Nephron progenitor cell (in vitro differentiated cells): Measurements from ENCODE around the gene SPAG17.

Experiments
- DNase-seq: peaks from one replicate; pipeline ENCODE4 v3.0.0; 2021
- H3K27ac Mint-ChIP-seq: 2 replicates; pipeline ENCODE4 v1.8.0; 2021; ENCODE audit warnings: mild to moderate bottlenecking, moderate library complexity, mixed read lengths
- H3K27me3 Mint-ChIP-seq: 2 replicates; pipeline ENCODE4 v1.8.0; 2021; ENCODE audit warnings: mild to moderate bottlenecking, low read depth, mixed read lengths; ENCODE audit not compliant: poor library complexity
- H3K36me3 Mint-ChIP-seq: 2 replicates; pipeline ENCODE4 v1.8.0; 2021; ENCODE audit warnings: low read depth, mixed read lengths
- H3K4me1 Mint-ChIP-seq: 2 replicates; pipeline ENCODE4 v1.8.0; 2021; ENCODE audit warnings: mixed read lengths
- H3K4me3 Mint-ChIP-seq: 2 replicates; pipeline ENCODE4 v1.8.0; 2021; ENCODE audit warnings: mild to moderate bottlenecking, moderate library complexity, mixed read lengths
- H3K9me3 Mint-ChIP-seq: 2 replicates; pipeline ENCODE4 v1.8.0; 2021; ENCODE audit warnings: mild to moderate bottlenecking, moderate library complexity, mixed read lengths
- CTCF ChIP-seq: fragments of 200-600 bp; sonication (generic); IDR thresholded peaks from 2 replicates; pipeline ENCODE4 v1.5.0; 2021; ENCODE audit warnings: antibody characterized with exemption

Gene SPAG17

GRCh38 chr1:117985239-117985638, 199.8 kb downstream of the SPAG17 start:
- H3K36me3 Mint-ChIP-seq: peaks cover 5% of the 10 kb centered on the region
- no peak for DNase-seq
- H3K4me3 Mint-ChIP-seq: no peak overlapping the region
- peaks cover 5% of the 10 kb centered on the region for H3K27me3 Mint-ChIP-seq
- H3K27ac Mint-ChIP-seq: no peak overlapping the region
- no peaks in the 10 kb centered on the region for H3K9me3 Mint-ChIP-seq
- TF ChIP-seq CTCF: no peak
- H3K4me1 Mint-ChIP-seq: peaks cover 8% of the 10 kb centered on the region

GRCh38 chr1:117981455-117982192, 203.4 kb downstream of the SPAG17 start:
- no peaks in the 10 kb centered on the region for H3K9me3 Mint-ChIP-seq
- DNase-seq: no peak
- H3K27ac Mint-ChIP-seq: no peak overlapping the region
- peaks cover 5% of the 10 kb centered on the region for H3K36me3 Mint-ChIP-seq
- no peak for TF ChIP-seq CTCF
- H3K27me3 Mint-ChIP-seq: peaks cover 5% of the 10 kb centered on the region
- H3K4me3 Mint-ChIP-seq: no peak overlapping the region
- no peaks in the 10 kb centered on the region for H3K4me1 Mint-ChIP-seq

- Mint-ChIP-seq H3K27me3 (no peaks in the 10 kb centered on the region), H3K4me3 (no peak overlapping the region), H3K27ac (peak overlapping the region; percentile 43), H3K9me3 (no peaks in the 10 kb centered on the region), H3K4me1 (peaks cover 4% of the 10 kb centered on the region), H3K36me3 (no peaks in the 10 kb centered on the region)
- no peak for TF ChIP-seq CTCF
- no peak for DNase-seq
These were observed 208.6 kb downstream of the SPAG17 start for GRCh38 chr1:117976381-117976780.

GRCh38 chr1:117971777-117972176, 213.3 kb downstream of the SPAG17 start:
- TF ChIP-seq CTCF: no peak
- Mint-ChIP-seq H3K36me3 (no peaks in the 10 kb centered on the region), H3K4me3 (no peak overlapping the region), H3K27me3 (no peaks in the 10 kb centered on the region), H3K9me3 (no peaks in the 10 kb centered on the region), H3K27ac (no peak overlapping the region), H3K4me1 (peaks cover 42% of the 10 kb centered on the region)
- no peak for DNase-seq

GRCh38 chr1:117970252-117970651, 214.8 kb downstream of the SPAG17 start:
- no peak for TF ChIP-seq CTCF
- DNase-seq: peak; percentile 35
- Mint-ChIP-seq H3K4me1 (peaks cover 42% of the 10 kb centered on the region), H3K36me3 (no peaks in the 10 kb centered on the region), H3K9me3 (no peaks in the 10 kb centered on the region), H3K27me3 (no peaks in the 10 kb centered on the region), H3K27ac (peak overlapping the region; percentile 82), H3K4me3 (no peak overlapping the region)

- TF ChIP-seq CTCF: no peak
- H3K4me3 Mint-ChIP-seq: no peak overlapping the region
- no peak for DNase-seq
- H3K36me3 Mint-ChIP-seq: peaks cover 7% of the 10 kb centered on the region
- no peaks in the 10 kb centered on the region for H3K9me3 Mint-ChIP-seq
- no peak overlapping the region for H3K27ac Mint-ChIP-seq
- no peaks in the 10 kb centered on the region for H3K27me3 Mint-ChIP-seq
- peaks cover 42% of the 10 kb centered on the region for H3K4me1 Mint-ChIP-seq
These were observed 217.1 kb downstream of the SPAG17 start for GRCh38 chr1:117967881-117968280.
